22Rv1 (cell line): ENCODE measurements around the gene MAPK9.

ENCODE experiments used
- ZFX ChIP-seq: fragments of 450-650 bp; IDR thresholded peaks from 2 replicates; pipeline ENCODE4 v1.6.1; 2017; ENCODE audit warnings: antibody characterized with exemption, borderline replicate concordance
- TF ChIP-seq, protein P1 (sequence below): fragments of 450-650 bp; IDR thresholded peaks from 2 replicates; pipeline ENCODE4 v1.5.1; 2017; ENCODE audit warnings: mild to moderate bottlenecking

DNA sequence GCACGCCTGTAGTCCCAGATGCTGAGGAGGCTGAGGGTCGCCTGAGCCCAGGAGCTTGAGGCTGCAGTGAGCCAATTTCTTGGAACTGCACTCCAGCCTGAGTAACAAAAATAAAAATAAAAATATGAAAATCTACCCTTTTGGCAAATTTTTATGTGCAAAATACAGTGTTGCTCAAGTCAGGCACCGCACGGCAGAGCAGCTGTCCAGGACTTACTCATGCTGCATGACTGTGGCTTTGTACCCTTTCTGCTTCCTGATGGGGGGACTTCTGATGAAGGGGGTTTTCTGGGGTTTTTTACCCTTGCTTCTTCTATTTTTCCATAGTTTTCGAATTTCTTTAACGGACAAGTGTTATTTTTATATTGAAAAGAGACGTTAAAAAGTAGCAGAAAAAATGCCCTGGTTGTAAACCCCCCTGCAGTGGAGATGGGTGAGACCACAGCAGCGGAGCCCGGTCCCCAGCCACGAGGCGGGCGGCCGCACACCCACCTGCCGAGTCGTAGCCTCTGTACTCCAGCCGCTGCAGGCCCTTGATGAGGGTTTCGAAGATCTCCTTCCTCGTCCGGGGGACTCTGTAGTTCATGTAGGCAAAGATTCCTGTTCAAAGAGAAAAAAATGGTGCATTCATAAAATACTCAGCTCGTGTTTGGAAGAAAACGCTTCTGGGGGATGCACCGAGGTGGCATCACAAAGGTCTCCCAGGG lies 46.3 kb upstream of the MAPK9 start:
- TF ChIP-seq, protein P1, sequence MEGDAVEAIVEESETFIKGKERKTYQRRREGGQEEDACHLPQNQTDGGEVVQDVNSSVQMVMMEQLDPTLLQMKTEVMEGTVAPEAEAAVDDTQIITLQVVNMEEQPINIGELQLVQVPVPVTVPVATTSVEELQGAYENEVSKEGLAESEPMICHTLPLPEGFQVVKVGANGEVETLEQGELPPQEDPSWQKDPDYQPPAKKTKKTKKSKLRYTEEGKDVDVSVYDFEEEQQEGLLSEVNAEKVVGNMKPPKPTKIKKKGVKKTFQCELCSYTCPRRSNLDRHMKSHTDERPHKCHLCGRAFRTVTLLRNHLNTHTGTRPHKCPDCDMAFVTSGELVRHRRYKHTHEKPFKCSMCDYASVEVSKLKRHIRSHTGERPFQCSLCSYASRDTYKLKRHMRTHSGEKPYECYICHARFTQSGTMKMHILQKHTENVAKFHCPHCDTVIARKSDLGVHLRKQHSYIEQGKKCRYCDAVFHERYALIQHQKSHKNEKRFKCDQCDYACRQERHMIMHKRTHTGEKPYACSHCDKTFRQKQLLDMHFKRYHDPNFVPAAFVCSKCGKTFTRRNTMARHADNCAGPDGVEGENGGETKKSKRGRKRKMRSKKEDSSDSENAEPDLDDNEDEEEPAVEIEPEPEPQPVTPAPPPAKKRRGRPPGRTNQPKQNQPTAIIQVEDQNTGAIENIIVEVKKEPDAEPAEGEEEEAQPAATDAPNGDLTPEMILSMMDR: no peak
- no peak for TF ChIP-seq ZFX
